Measurements from ENCODE around the gene POLR1G.

- no peak for TF ChIP-seq POLR2A (IDR thresholded peaks at IDR 0.05)
- TF ChIP-seq, protein P1, sequence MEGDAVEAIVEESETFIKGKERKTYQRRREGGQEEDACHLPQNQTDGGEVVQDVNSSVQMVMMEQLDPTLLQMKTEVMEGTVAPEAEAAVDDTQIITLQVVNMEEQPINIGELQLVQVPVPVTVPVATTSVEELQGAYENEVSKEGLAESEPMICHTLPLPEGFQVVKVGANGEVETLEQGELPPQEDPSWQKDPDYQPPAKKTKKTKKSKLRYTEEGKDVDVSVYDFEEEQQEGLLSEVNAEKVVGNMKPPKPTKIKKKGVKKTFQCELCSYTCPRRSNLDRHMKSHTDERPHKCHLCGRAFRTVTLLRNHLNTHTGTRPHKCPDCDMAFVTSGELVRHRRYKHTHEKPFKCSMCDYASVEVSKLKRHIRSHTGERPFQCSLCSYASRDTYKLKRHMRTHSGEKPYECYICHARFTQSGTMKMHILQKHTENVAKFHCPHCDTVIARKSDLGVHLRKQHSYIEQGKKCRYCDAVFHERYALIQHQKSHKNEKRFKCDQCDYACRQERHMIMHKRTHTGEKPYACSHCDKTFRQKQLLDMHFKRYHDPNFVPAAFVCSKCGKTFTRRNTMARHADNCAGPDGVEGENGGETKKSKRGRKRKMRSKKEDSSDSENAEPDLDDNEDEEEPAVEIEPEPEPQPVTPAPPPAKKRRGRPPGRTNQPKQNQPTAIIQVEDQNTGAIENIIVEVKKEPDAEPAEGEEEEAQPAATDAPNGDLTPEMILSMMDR (IDR thresholded peaks at IDR 0.05): no peak
Observed at GRCh38 chr19:45407091-45407375, 589 bp downstream of the POLR1G start.
